DND-41 (cell line): ENCODE measurements around the gene EDA.
"Not testable (repeated sequence)": the region's sequence is repeated elsewhere in the genome, so short reads cannot be mapped to it uniquely, and the experiment has no call there.

Experiments
- ATAC-seq: fragments of 200-7000 bp; cut with Tn5 transposase; 3 replicates; pipeline ENCODE4 v1.9.1; 2021; ENCODE audit warnings: low read depth; ENCODE audit not compliant: insufficient read depth
- DNase-seq: peaks from one replicate; pipeline ENCODE4 v3.0.0-alpha.2; 2020
- H2AFZ ChIP-seq: 2 replicates; pipeline ENCODE4 v1.6.0; 2012; ENCODE audit warnings: low read depth, low read length
- H3K27ac ChIP-seq: 2 replicates; pipeline ENCODE4 v1.5.1; 2012; ENCODE audit warnings: low read length, inconsistent platforms
- H3K27me3 ChIP-seq: fragments of 200-600 bp; sonication (generic); 2 replicates; pipeline ENCODE4 v1.6.0; 2012; ENCODE audit warnings: low read length, mild to moderate bottlenecking, inconsistent platforms; ENCODE audit not compliant: insufficient read depth, poor library complexity
- H3K36me3 ChIP-seq: 2 replicates; pipeline ENCODE4 v1.5.1; 2012; ENCODE audit warnings: low read length, inconsistent platforms; ENCODE audit not compliant: insufficient read depth
- H3K4me1 ChIP-seq: 2 replicates; pipeline ENCODE4 v1.5.1; 2012; ENCODE audit warnings: mild to moderate bottlenecking, low read length; ENCODE audit not compliant: insufficient read depth
- H3K4me2 ChIP-seq: 2 replicates; pipeline ENCODE4 v1.6.0; 2012; ENCODE audit warnings: mild to moderate bottlenecking, moderate library complexity, low read length, inconsistent platforms; ENCODE audit not compliant: insufficient read depth
- H3K4me3 ChIP-seq, 2 experiments: fragments of 200-600 bp in 1 of 2; shearing (Covaris generic) in 1 of 2; 2 replicates each; pipeline ENCODE4 v1.5.1; 2012 to 2016; ENCODE audit warnings: inconsistent platforms in 2 of 2, low read length in 2 of 2, mild to moderate bottlenecking in 2 of 2, low read depth in 1 of 2, moderate library complexity in 1 of 2
- H3K79me2 ChIP-seq: 2 replicates; pipeline ENCODE4 v1.6.0; 2012; ENCODE audit warnings: low read length, inconsistent platforms; ENCODE audit not compliant: insufficient read depth
- H3K9ac ChIP-seq: 2 replicates; pipeline ENCODE4 v1.6.0; 2012; ENCODE audit warnings: low read depth, mild to moderate bottlenecking, inconsistent platforms, low read length, moderate library complexity
- H3K9me3 ChIP-seq: 2 replicates; pipeline ENCODE4 v1.5.1; 2012; ENCODE audit warnings: low read length, moderate library complexity, mild to moderate bottlenecking, inconsistent platforms; ENCODE audit not compliant: insufficient read depth, severe bottlenecking
- H4K20me1 ChIP-seq: 2 replicates; pipeline ENCODE4 v1.6.0; 2012; ENCODE audit warnings: low read length; ENCODE audit not compliant: insufficient read depth
- CTCF ChIP-seq: IDR thresholded peaks from 2 replicates; pipeline ENCODE4 v1.5.1; 2012; ENCODE audit warnings: borderline replicate concordance, low read length, moderate library complexity, mild to moderate bottlenecking; ENCODE audit not compliant: poor library complexity, severe bottlenecking; ENCODE audit errors: extremely low read depth
- EZH2 ChIP-seq: IDR thresholded peaks from 3 replicates; pipeline ENCODE4 v1.6.1; 2012; ENCODE audit warnings: borderline replicate concordance, low read depth, mild to moderate bottlenecking, moderate library complexity, low read length, inconsistent platforms; ENCODE audit not compliant: severe bottlenecking

Gene EDA

GRCh38 chrX:69996113-69996468, 380.2 kb downstream of the EDA start:
- Histone ChIP-seq H3K4me1 (no peaks in the 10 kb centered on the region), H3K36me3 (no peaks in the 10 kb centered on the region), H3K79me2 (no peaks in the 10 kb centered on the region), H3K27ac (no peak overlapping the region), H2AFZ (no peak overlapping the region), H3K4me2 (no peak overlapping the region), H3K9ac (no peak overlapping the region), H4K20me1 (no peaks in the 10 kb centered on the region), H3K27me3 (no peaks in the 10 kb centered on the region), H3K9me3 (no peaks in the 10 kb centered on the region), H3K4me3 (no peak overlapping the region)
- no peak for ATAC-seq
- no peak for TF ChIP-seq EZH2
- no peak for TF ChIP-seq CTCF
- DNase-seq: no peak

- H3K27me3 ChIP-seq, H3K4me1 ChIP-seq, H3K9me3 ChIP-seq, H3K27ac ChIP-seq, H3K79me2 ChIP-seq, H4K20me1 ChIP-seq, H3K36me3 ChIP-seq, H3K4me3 ChIP-seq, H2AFZ ChIP-seq, DNase-seq, ATAC-seq, H3K9ac ChIP-seq, H3K4me2 ChIP-seq: not testable (repeated sequence)
These were observed 382.4 kb downstream of the EDA start for GRCh38 chrX:69998299-69998698.

- Histone ChIP-seq H3K27me3 (no peaks in the 10 kb centered on the region), H3K4me1 (no peaks in the 10 kb centered on the region), H3K9me3 (no peaks in the 10 kb centered on the region), H3K27ac (no peak overlapping the region), H3K4me3 (no peak overlapping the region), H3K4me2 (no peak overlapping the region), H3K36me3 (no peaks in the 10 kb centered on the region), H2AFZ (no peak overlapping the region), H4K20me1 (no peaks in the 10 kb centered on the region), H3K79me2 (no peaks in the 10 kb centered on the region), H3K9ac (no peak overlapping the region)
- no peak for DNase-seq
- no peak for TF ChIP-seq EZH2
- TF ChIP-seq CTCF: no peak
- no peak for ATAC-seq
These were observed 385.4 kb downstream of the EDA start for GRCh38 chrX:70001269-70001668.

- H3K4me2 ChIP-seq: no peak overlapping the region
- H2AFZ ChIP-seq: no peak overlapping the region
- H3K27ac ChIP-seq: no peak overlapping the region
- no peak overlapping the region for H3K4me3 ChIP-seq
- no peaks in the 10 kb centered on the region for H3K4me1 ChIP-seq
- ATAC-seq (no peak), DNase-seq (no peak)
- no peaks in the 10 kb centered on the region for H3K9me3 ChIP-seq
- TF ChIP-seq CTCF (no peak), EZH2 (no peak)
- H3K9ac ChIP-seq: no peak overlapping the region
- H3K27me3 ChIP-seq: no peaks in the 10 kb centered on the region
- H4K20me1 ChIP-seq: no peaks in the 10 kb centered on the region
- no peaks in the 10 kb centered on the region for H3K36me3 ChIP-seq
- H3K79me2 ChIP-seq: no peaks in the 10 kb centered on the region
These were observed 385.9 kb downstream of the EDA start for GRCh38 chrX:70001708-70002341.
